H9 (cell line): ENCODE measurements around the gene PTPRN2. TPM values are rescaled to one million over a fixed set of nuclear protein-coding genes. Genes with fewer than 3 reads are reported as not detected.

Source experiments
- DNase-seq: peaks from one replicate; pipeline ENCODE4 v3.0.0-alpha.2; 2017
- H2AFZ ChIP-seq: one replicate; pipeline ENCODE4 v1.6.1; 2013; ENCODE audit warnings: mild to moderate bottlenecking, low read length, control low read depth, moderate library complexity
- H2AK5ac ChIP-seq: 2 replicates; pipeline ENCODE4 v1.6.1; 2013; ENCODE audit warnings: low read length, control low read depth, mixed read lengths; ENCODE audit not compliant: insufficient read length
- H2BK120ac ChIP-seq: one replicate; pipeline ENCODE4 v1.6.1; 2013; ENCODE audit warnings: low read depth, mild to moderate bottlenecking, low read length, control low read depth, inconsistent platforms; ENCODE audit not compliant: poor library complexity, severe bottlenecking
- H2BK12ac ChIP-seq: 2 replicates; pipeline ENCODE4 v1.6.1; 2013; ENCODE audit warnings: low read length, control low read depth, mixed read lengths, low read depth; ENCODE audit not compliant: insufficient read length
- H2BK15ac ChIP-seq: 2 replicates; pipeline ENCODE4 v1.6.1; 2013; ENCODE audit warnings: low read depth, low read length, control low read depth
- H2BK20ac ChIP-seq: one replicate; pipeline ENCODE4 v1.6.1; 2013; ENCODE audit warnings: low read depth, mild to moderate bottlenecking, low read length, control low read depth, inconsistent platforms; ENCODE audit not compliant: poor library complexity, severe bottlenecking
- H2BK5ac ChIP-seq: 2 replicates; pipeline ENCODE4 v1.6.1; 2013; ENCODE audit warnings: low read length, control low read depth, mixed read lengths; ENCODE audit not compliant: insufficient read length
- H3K14ac ChIP-seq: 2 replicates; pipeline ENCODE4 v1.6.1; 2013; ENCODE audit warnings: low read length, control low read depth; ENCODE audit not compliant: insufficient read depth
- H3K18ac ChIP-seq: 2 replicates; pipeline ENCODE4 v1.6.1; 2013; ENCODE audit warnings: low read depth, mild to moderate bottlenecking, mixed read lengths, low read length, control low read depth; ENCODE audit not compliant: insufficient read length
- H3K23ac ChIP-seq: 2 replicates; pipeline ENCODE4 v1.6.1; 2013; ENCODE audit warnings: low read length, control low read depth, mixed read lengths, low read depth; ENCODE audit not compliant: insufficient read length
- H3K23me2 ChIP-seq: 2 replicates; pipeline ENCODE4 v1.6.1; 2013; ENCODE audit warnings: low read depth, mild to moderate bottlenecking, mixed read lengths, low read length, control low read depth; ENCODE audit not compliant: insufficient read length, poor library complexity, severe bottlenecking
- H3K27ac ChIP-seq: 2 replicates; pipeline ENCODE4 v1.5.1; 2013; ENCODE audit warnings: low read length, control low read depth, mixed read lengths, low read depth; ENCODE audit not compliant: insufficient read length
- H3K27me3 ChIP-seq: 2 replicates; pipeline ENCODE4 v1.6.1; 2013; ENCODE audit warnings: low read length, control low read depth, inconsistent platforms; ENCODE audit not compliant: insufficient read depth
- H3K4ac ChIP-seq: 2 replicates; pipeline ENCODE4 v1.6.1; 2013; ENCODE audit warnings: low read depth, mild to moderate bottlenecking, control low read depth, inconsistent platforms, low read length, moderate library complexity
- H3K4me1 ChIP-seq: 2 replicates; pipeline ENCODE4 v1.6.1; 2013; ENCODE audit warnings: low read length, control low read depth, inconsistent platforms; ENCODE audit not compliant: insufficient read depth
- H3K4me2 ChIP-seq: 2 replicates; pipeline ENCODE4 v1.6.1; 2013; ENCODE audit warnings: low read length, control low read depth, mixed read lengths; ENCODE audit not compliant: insufficient read length, insufficient read depth
- H3K56ac ChIP-seq: 2 replicates; pipeline ENCODE4 v1.6.1; 2013; ENCODE audit warnings: low read depth, mild to moderate bottlenecking, mixed read lengths, low read length, control low read depth; ENCODE audit not compliant: insufficient read length
- H3K79me1 ChIP-seq: 2 replicates; pipeline ENCODE4 v1.6.1; 2013; ENCODE audit warnings: low read depth, mild to moderate bottlenecking, moderate library complexity, low read length, control low read depth, inconsistent platforms; ENCODE audit not compliant: insufficient read depth, poor library complexity, severe bottlenecking
- H3K79me2 ChIP-seq: 2 replicates; pipeline ENCODE4 v1.6.1; 2013; ENCODE audit warnings: low read length, control low read depth, inconsistent platforms; ENCODE audit not compliant: insufficient read depth
- H3K9ac ChIP-seq: 2 replicates; pipeline ENCODE4 v1.6.1; 2013; ENCODE audit warnings: low read length, control low read depth, mixed read lengths; ENCODE audit not compliant: insufficient read length; ENCODE audit errors: extremely low read depth
- H3K9me3 ChIP-seq: one replicate; pipeline ENCODE4 v1.6.1; 2013; ENCODE audit warnings: low read depth, low read length, inconsistent platforms; ENCODE audit not compliant: control insufficient read depth
- H3T11ph ChIP-seq: one replicate; pipeline ENCODE4 v1.6.1; 2013; ENCODE audit warnings: mild to moderate bottlenecking, low read length, control low read depth, inconsistent platforms
- H4K20me1 ChIP-seq: one replicate; pipeline ENCODE4 v1.6.1; 2013; ENCODE audit not compliant: control insufficient read depth, insufficient read length, insufficient read depth
- H4K5ac ChIP-seq: 2 replicates; pipeline ENCODE4 v1.6.1; 2013; ENCODE audit warnings: low read depth, mild to moderate bottlenecking, mixed read lengths, low read length, control low read depth; ENCODE audit not compliant: insufficient read length
- H4K8ac ChIP-seq: replicated peaks from 2 replicates; pipeline ENCODE4 v1.6.1; 2013; ENCODE audit warnings: low read length, control low read depth, mixed read lengths, low read depth; ENCODE audit not compliant: insufficient read length
- H4K91ac ChIP-seq: 2 replicates; pipeline ENCODE4 v1.6.1; 2013; ENCODE audit warnings: low read depth, mild to moderate bottlenecking, moderate library complexity, mixed read lengths, low read length, control low read depth; ENCODE audit not compliant: insufficient read length
- H3K27ac Mint-ChIP-seq, 3 experiments: 2 replicates in 2 of 3; 3 replicates in 1 of 3; pipeline ENCODE4 v1.8.0; 2020 to 2021; ENCODE audit warnings: mixed read lengths in 3 of 3, mild to moderate bottlenecking in 1 of 3, moderate library complexity in 1 of 3
- H3K27me3 Mint-ChIP-seq: 2 replicates; pipeline ENCODE4 v1.8.0; 2021; ENCODE audit warnings: low read depth, mild to moderate bottlenecking, moderate library complexity, mixed read lengths
- H3K36me3 Mint-ChIP-seq, 3 experiments: 2 replicates in 2 of 3; 3 replicates in 1 of 3; pipeline ENCODE4 v1.8.0; 2020 to 2021; ENCODE audit warnings: low read depth in 3 of 3, mixed read lengths in 3 of 3; ENCODE audit not compliant: insufficient read depth in 1 of 3
- H3K4me1 Mint-ChIP-seq, 2 experiments: 2 replicates each; pipeline ENCODE4 v1.8.0; 2020; ENCODE audit warnings: mixed read lengths in 2 of 2
- H3K4me3 Mint-ChIP-seq, 2 experiments: 2 replicates in 1 of 2; 3 replicates in 1 of 2; pipeline ENCODE4 v1.8.0; 2020 to 2021; ENCODE audit warnings: mild to moderate bottlenecking in 2 of 2, mixed read lengths in 2 of 2, moderate library complexity in 1 of 2
- H3K9me3 Mint-ChIP-seq, 2 experiments: 2 replicates in 1 of 2; 3 replicates in 1 of 2; pipeline ENCODE4 v1.8.0; 2020; ENCODE audit warnings: mild to moderate bottlenecking in 2 of 2, mixed read lengths in 2 of 2, moderate library complexity in 1 of 2
- CTCF ChIP-seq: fragments of 200-600 bp; sonication (generic); conservative IDR thresholded peaks from 3 replicates; pipeline ENCODE4 v1.8.0; 2021; ENCODE audit warnings: antibody characterized with exemption, mild to moderate bottlenecking
- WGBS: extraction: QIAGEN DNeasy Blood & Tissue Kit; methylation state at CpG from one replicate; pipeline ENCODE4 v1.1.7; 2013; ENCODE audit warnings: missing lambda C conversion rate, low lambda C conversion rate, mixed read lengths; ENCODE audit not compliant: insufficient read length; ENCODE audit errors: extremely low coverage; 5-methylcytosine and 5-hydroxymethylcytosine counted together
- total RNA-seq: library from RNA; stranded (reverse); gene quantifications from 2 replicates; pipeline ENCODE4 v1.2.1, GENCODE V29; 2021

Gene PTPRN2
- total RNA-seq, 1 experiment from 2014 or later = 5.2 TPM

- TF ChIP-seq CTCF = no peak
- no peak overlapping the region for H2BK5ac ChIP-seq
- WGBS = no CpG with 5 or more reads among the region's 11 CpGs
- no peak overlapping the region for H3K4ac ChIP-seq
- no peak overlapping the region for H2BK12ac ChIP-seq
- H3K18ac ChIP-seq = peak overlapping the region; percentile 7
- H3K79me1 ChIP-seq = no peaks in the 10 kb centered on the region
- H3K14ac ChIP-seq = 0 out of 2 replicates have a peak overlapping the region, but pooled peaks have one; percentile 46
- H4K91ac ChIP-seq = no peak overlapping the region
- no peaks in the 10 kb centered on the region for H3K27me3 ChIP-seq
- Mint-ChIP-seq H3K9me3 (peaks cover 5 to 10% of the 10 kb centered on the region in 2 experiments), H3K27me3 (no peaks in the 10 kb centered on the region; the same call in 1 of the 2 replicates), H3K36me3 (peaks cover 0 to 8% (median 7%) of the 10 kb centered on the region in 3 experiments; a peak in 6 of 7 replicates), H3K4me3 (no peak overlapping the region), H3K27ac (no peak overlapping the region), H3K4me1 (peaks cover 23 to 24% of the 10 kb centered on the region in 2 experiments)
- H3K4me1 ChIP-seq = no peaks in the 10 kb centered on the region
- H3K79me2 ChIP-seq = no peaks in the 10 kb centered on the region
- H3K4me2 ChIP-seq = no peak overlapping the region
- no peaks in the 10 kb centered on the region for H3K9me3 ChIP-seq
- H3K23ac ChIP-seq = no peak overlapping the region
- H2BK120ac ChIP-seq = no peak overlapping the region
- no peak overlapping the region for H2BK20ac ChIP-seq
- no peaks in the 10 kb centered on the region for H4K20me1 ChIP-seq
- H3T11ph ChIP-seq = no peak overlapping the region
- H3K23me2 ChIP-seq = no peaks in the 10 kb centered on the region
- no peak overlapping the region for H3K27ac ChIP-seq
- no peak overlapping the region for H2BK15ac ChIP-seq
- H2AFZ ChIP-seq = no peak overlapping the region
- no peak overlapping the region for H3K9ac ChIP-seq
- H3K56ac ChIP-seq = no peak overlapping the region
- H4K8ac ChIP-seq = no peak overlapping the region
- no peak overlapping the region for H4K5ac ChIP-seq
- no peak for DNase-seq
- H2AK5ac ChIP-seq = no peak overlapping the region
Observed at GRCh38 chr7:158402471-158402870, 185.2 kb downstream of the PTPRN2 start.
